Hypothalamus (tissue), 51 donors: ENCODE measurements around the gene PDPR.
"Not testable (repeated sequence)": the region's sequence is repeated elsewhere in the genome, so short reads cannot be mapped to it uniquely, and the experiment has no call there.

Source experiments
- DNase-seq, 51 donors: peaks; one replicate each; lab custom pipeline; 2025; lab: John Stamatoyannopoulos, UW

PDPR gene

GRCh38 chr16:70126226-70126625 is 12.1 kb downstream of the PDPR start:
- DNase-seq = not testable (repeated sequence)

GRCh38 chr16:70127706-70128105 is 13.6 kb downstream of the PDPR start:
- DNase-seq = not testable (repeated sequence)

- DNase-seq = not testable (repeated sequence)
These were observed 14.7 kb downstream of the PDPR start for GRCh38 chr16:70128844-70129243.

- DNase-seq = not testable (repeated sequence)
These were observed 21.7 kb downstream of the PDPR start for GRCh38 chr16:70135796-70136195.

GRCh38 chr16:70136595-70136994 is 22.5 kb downstream of the PDPR start:
- not testable (repeated sequence) for DNase-seq

GRCh38 chr16:70142739-70143138 is 28.6 kb downstream of the PDPR start:
- not testable (repeated sequence) for DNase-seq

- DNase-seq = not testable (repeated sequence)
These were observed 29.2 kb downstream of the PDPR start for GRCh38 chr16:70143231-70143895.

GRCh38 chr16:70147853-70148252 is 33.7 kb downstream of the PDPR start:
- not testable (repeated sequence) for DNase-seq

GRCh38 chr16:70148453-70148852 is 34.3 kb downstream of the PDPR start:
- not testable (repeated sequence) for DNase-seq

GRCh38 chr16:70149296-70149695 is 35.2 kb downstream of the PDPR start:
- not testable (repeated sequence) for DNase-seq

GRCh38 chr16:70151391-70151790 is 37.3 kb downstream of the PDPR start:
- DNase-seq = no peak

GRCh38 chr16:70151941-70152509 is 37.9 kb downstream of the PDPR start:
- no peak for DNase-seq

GRCh38 chr16:70152578-70153302 is 38.6 kb downstream of the PDPR start:
- DNase-seq = no peak

- DNase-seq = not testable (repeated sequence)
These were observed 40.6 kb downstream of the PDPR start for GRCh38 chr16:70154736-70155135.

- DNase-seq = no peak
These were observed 42.3 kb downstream of the PDPR start for GRCh38 chr16:70156207-70156978.

GRCh38 chr16:70157105-70157476 is 43.0 kb downstream of the PDPR start:
- DNase-seq = no peak

- no peak for DNase-seq
These were observed 43.5 kb downstream of the PDPR start for GRCh38 chr16:70157477-70158260.

GRCh38 chr16:70158261-70158939 is 44.3 kb downstream of the PDPR start:
- no peak for DNase-seq
